GM13976 (cell line): ENCODE data around the gene MGA.

ENCODE experiments used
- DNase-seq: peaks from one replicate; pipeline ENCODE4 v3.0.0; 2012; ENCODE audit warnings: low spot score
- in situ Hi-C: fragments of 300-500 bp; cut with MboI; formaldehyde crosslinking; loops from one replicate; pipeline ENCODE4 v1.12.0; 2022; ENCODE audit warnings: low sequenced_read_pairs, mixed read lengths, inconsistent platforms; ENCODE audit not compliant: unreplicated experiment
- TF ChIP-seq, protein P1 (sequence below): IDR thresholded peaks from 2 replicates; pipeline ENCODE4 v1.5.1; 2012; ENCODE audit warnings: borderline replicate concordance, mild to moderate bottlenecking; ENCODE audit not compliant: insufficient read depth; ENCODE audit errors: extremely low read depth, missing control alignments, control extremely low read depth

Gene MGA

GRCh38 chr15:41804916-41805666, 144.9 kb downstream of the MGA start:
- no peak for DNase-seq
- TF ChIP-seq, protein P1, sequence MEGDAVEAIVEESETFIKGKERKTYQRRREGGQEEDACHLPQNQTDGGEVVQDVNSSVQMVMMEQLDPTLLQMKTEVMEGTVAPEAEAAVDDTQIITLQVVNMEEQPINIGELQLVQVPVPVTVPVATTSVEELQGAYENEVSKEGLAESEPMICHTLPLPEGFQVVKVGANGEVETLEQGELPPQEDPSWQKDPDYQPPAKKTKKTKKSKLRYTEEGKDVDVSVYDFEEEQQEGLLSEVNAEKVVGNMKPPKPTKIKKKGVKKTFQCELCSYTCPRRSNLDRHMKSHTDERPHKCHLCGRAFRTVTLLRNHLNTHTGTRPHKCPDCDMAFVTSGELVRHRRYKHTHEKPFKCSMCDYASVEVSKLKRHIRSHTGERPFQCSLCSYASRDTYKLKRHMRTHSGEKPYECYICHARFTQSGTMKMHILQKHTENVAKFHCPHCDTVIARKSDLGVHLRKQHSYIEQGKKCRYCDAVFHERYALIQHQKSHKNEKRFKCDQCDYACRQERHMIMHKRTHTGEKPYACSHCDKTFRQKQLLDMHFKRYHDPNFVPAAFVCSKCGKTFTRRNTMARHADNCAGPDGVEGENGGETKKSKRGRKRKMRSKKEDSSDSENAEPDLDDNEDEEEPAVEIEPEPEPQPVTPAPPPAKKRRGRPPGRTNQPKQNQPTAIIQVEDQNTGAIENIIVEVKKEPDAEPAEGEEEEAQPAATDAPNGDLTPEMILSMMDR = no peak
- in situ Hi-C loops = loop anchor here (5.0 kb wide), 1 partner anchor 33 kb away; the partner anchor contains the start of gene MAPKBP1

- DNase-seq = no peak
- in situ Hi-C loops = loop anchor here (5.0 kb wide), 1 partner anchor 33 kb away; the partner anchor contains the start of gene MAPKBP1
- TF ChIP-seq, protein P1 = no peak
These were observed 145.5 kb downstream of the MGA start for GRCh38 chr15:41805711-41806110.

DNA sequence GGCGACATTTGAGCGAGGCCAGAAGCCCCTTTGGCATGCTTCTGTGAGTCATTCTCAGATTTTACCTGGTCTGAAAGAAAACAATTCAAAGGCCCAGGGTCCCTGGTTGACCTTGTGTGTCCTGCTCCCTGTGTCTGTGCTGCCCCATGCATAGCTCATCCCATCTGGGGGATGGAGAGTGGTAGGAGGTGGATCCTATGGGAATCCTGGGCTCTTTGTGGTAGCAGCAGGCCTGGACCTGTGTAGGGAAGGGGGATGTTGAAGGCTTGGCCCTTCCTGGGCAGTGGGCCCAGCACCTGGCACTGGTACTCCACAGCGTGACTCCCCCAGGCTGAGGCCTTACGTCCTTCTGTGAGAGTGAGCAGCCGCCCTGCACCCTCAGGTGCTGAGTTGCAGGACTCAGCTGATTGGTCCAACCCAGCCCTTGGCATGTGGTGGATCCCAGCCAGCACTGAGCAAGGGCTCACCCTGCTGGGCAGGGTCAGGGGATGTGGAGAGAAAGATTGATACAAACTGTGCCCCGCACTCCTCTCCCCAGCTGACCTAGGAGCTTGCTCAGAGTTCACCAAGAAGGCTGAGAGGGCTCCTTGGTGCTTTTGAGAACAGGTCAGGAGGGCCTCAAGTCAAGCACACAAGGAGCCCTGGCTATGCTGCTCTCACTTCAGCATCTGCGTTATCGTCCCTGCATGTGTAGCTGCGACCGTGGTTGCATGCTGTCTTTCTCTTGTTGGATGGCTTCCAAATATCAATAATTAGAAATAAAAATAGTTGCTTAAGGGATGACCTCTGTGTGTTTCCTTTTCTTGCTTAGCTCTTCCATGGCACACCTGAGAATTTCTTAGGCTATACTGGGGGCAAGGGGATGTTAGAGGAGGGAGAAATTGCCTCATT, 146.3 kb downstream of the MGA start:
- in situ Hi-C loops = loop anchor here (5.0 kb wide), 1 partner anchor 34 kb away; the partner anchor contains the start of gene MAPKBP1
- DNase-seq = no peak
- TF ChIP-seq, protein P1 = no peak

DNA sequence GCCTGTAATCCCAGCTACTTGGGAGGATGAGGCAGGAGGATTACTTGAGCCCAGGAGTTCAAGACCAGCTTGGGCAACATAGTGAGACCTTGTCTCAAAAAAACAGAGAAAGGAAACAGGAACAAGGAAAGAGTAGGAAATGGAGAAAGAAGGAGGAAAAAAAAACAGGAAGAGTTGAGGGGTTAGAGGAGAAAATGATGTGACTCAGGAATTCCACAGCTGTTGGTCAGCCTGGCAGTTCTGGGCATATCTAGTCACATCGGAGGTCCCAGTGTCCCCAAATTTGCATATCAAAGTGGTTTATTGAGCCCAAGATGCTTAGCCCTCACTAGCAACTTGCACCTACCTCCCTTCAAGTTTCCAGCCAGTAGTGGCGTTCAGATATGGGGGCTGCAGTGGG, 148.9 kb downstream of the MGA start:
- no peak for DNase-seq
- in situ Hi-C loops = loop anchor here (5.0 kb wide), 1 partner anchor 37 kb away; the partner anchor contains the start of gene MAPKBP1
- TF ChIP-seq, protein P1 = no peak

- TF ChIP-seq, protein P1 = no peak
- in situ Hi-C loops = loop anchor here (5.0 kb wide), 1 partner anchor 37 kb away; the partner anchor contains the start of gene MAPKBP1
- no peak for DNase-seq
These were observed 149.5 kb downstream of the MGA start for GRCh38 chr15:41809526-41810220.
